Right forelimb (tissue), 1 donor: Measurements from ENCODE around the gene C1QTNF3.
"Not testable (repeated sequence)": the region's sequence is repeated elsewhere in the genome, so short reads cannot be mapped to it uniquely, and the experiment has no call there.

Experiments
- DNase-seq: peaks from one replicate; pipeline ENCODE4 v3.0.0-alpha.2; 2018

The C1QTNF3 gene

GRCh38 chr5:34017254-34017653, 25.8 kb downstream of the C1QTNF3 start:
- no peak for DNase-seq

DNA sequence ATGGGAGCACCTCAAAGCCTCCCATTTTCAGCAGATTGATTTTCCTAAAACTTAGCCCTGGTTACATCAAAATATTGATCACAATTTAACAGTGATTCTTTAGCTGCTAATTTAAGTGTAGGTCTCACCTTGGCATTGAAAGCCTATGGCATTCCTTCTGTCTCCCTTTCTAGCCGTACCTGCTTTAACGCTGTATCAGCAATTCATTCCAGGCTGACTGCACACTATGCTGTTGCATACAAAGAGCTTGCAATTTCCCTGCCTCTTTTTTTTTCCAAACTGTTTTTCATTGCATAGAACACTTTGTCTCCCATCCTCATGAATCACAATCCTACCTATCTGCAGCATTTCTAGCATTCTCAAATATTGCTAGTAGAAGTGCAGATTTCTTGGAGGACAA, 26.3 kb downstream of the C1QTNF3 start:
- DNase-seq, result no peak

DNA sequence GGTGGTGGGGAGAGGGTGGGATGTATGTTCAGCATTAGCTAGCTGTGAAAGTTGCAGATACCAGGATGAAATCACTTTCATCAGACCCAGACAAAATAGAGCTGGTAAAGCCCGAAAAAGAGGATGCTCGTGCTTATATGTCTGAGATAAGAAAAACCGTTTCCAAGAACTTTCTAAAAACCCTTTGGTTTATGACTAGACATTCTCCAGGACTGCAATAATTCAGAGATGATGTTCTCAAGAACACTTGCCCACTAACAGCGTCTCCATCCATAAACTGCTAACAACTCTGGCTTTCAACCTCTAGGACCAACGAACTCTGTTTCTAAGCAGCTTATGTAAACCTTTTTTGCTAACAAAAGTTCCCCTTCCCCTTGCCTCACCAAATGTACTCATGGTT, 26.8 kb downstream of the C1QTNF3 start:
- no peak for DNase-seq

GRCh38 chr5:34015120-34015822, 27.7 kb downstream of the C1QTNF3 start:
- no peak for DNase-seq

GRCh38 chr5:34014626-34015025, 28.4 kb downstream of the C1QTNF3 start:
- DNase-seq, result no peak

- no peak for DNase-seq
These were observed 29.5 kb downstream of the C1QTNF3 start for GRCh38 chr5:34013547-34013946.

GRCh38 chr5:34012791-34013190, 30.2 kb downstream of the C1QTNF3 start:
- DNase-seq, result peak; percentile 59

- DNase-seq, result no peak
These were observed 31.5 kb downstream of the C1QTNF3 start for GRCh38 chr5:34011536-34011935.

DNA sequence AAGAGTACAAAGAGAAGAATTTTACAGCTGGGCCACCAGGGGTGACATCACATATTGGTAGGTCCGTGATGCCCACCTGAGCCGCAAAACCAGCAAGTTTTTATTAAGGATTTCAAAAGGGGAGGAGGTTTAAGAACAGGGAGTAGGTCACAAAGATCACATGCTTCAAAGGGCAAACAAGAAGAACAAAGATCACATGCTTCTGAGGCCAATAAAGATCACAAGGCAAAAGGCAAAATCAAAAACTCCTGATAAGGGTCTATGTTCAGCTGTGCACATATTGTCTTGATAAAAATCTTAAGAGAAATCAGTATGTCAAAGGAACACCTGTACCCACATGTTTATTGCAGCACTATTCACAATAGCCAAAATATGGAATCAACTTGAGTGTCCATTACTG, 32.9 kb downstream of the C1QTNF3 start:
- DNase-seq, result not testable (repeated sequence)

- no peak for DNase-seq
These were observed 33.4 kb downstream of the C1QTNF3 start for GRCh38 chr5:34009610-34010009.

GRCh38 chr5:34008802-34009201, 34.2 kb downstream of the C1QTNF3 start:
- DNase-seq, result no peak

DNA sequence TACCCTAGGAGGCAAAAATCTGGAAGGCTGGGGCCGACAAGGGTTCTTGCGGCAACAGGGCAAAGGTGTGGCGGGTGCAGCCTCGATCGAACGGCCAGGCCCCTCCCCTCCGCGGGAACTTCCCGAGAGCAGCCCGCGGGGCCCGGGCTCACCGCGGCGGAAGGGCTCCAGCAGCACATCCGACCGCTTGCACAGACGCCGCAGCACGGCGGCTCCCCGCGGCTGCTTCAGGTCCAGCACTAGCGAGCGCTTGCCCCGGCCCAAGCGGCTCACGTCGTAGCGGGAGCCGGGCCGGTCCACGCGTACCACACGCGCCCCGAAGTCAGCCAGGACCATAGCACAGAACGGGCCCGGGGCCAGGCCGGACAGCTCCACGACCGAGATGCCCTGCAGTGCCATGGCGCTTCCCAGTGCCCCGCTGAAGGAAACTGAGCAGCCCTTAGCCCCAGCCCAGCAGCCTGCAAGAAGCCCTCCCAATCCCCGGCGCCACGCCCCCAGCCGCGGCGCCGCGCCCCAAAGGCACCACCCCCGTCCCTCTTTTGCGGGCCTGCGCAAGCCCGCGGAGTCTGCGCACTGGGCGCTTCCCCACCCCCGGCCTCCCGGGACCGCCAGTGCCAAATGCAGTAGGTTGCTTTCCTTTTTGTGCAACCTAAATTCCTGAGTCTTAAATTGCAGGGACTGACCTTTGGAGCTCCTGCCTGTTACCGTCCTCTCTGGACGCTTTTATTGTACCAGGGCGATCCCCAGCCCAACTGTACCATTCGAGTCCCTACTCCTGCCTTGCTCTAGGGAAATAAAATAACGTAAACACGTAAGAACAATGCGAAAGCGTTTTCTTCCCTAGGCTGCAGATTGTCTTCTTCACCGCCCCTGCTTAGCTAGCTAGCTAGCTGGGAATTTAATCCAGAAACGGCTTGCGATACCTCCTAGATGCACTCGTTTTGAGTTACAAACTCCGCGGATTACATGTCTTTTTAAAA, 35.1 kb downstream of the C1QTNF3 start, which contains the start of gene AMACR:
Gene AMACR (minus strand): TSS at position 430 of the 980 bp plus-strand sequence. CDS start 31 bp downstream, at position 399.
- peak; percentile 98 for DNase-seq

GRCh38 chr5:34007201-34007620, 35.8 kb downstream of the C1QTNF3 start:
- DNase-seq, result peak; percentile 53

- no peak for DNase-seq
These were observed 37.3 kb downstream of the C1QTNF3 start for GRCh38 chr5:34005681-34006080.

GRCh38 chr5:34005211-34005610, 37.8 kb downstream of the C1QTNF3 start:
- no peak for DNase-seq

GRCh38 chr5:34003941-34004340, 39.1 kb downstream of the C1QTNF3 start:
- no peak for DNase-seq

GRCh38 chr5:34002629-34003328, 40.2 kb downstream of the C1QTNF3 start:
- no peak for DNase-seq

- DNase-seq, result no peak
These were observed 41.7 kb downstream of the C1QTNF3 start for GRCh38 chr5:34001241-34001841.

GRCh38 chr5:33999978-34000377, 43.0 kb downstream of the C1QTNF3 start:
- no peak for DNase-seq

DNA sequence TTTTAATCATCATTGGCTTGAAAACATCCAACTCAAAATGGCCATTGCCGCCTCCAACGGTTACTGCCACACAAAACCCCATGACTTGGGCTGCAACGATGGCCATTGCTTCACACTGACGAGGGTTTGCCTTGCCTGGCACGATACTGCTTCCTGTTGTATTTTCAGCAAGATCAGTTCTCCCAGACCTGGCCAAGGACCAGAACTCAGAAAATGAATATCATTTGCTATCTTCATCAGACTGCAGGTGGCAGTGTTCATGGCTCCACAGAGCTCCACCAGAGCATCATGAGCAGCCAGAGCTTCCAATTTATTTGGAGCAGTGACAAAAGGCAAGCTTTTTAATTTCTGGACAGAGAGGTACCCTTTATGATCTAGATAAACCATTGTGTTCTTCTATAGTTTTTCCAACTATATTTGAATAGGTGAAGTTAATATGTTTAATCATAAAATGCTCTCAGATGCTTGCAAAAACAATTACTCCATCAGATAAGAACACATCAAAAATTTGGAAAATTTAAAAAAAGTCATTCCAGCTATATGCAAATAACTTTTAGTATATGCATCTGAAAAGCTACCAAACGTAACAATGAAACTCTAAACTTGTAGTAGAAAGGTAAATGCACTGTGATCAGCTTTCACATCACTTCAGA, 45.6 kb downstream of the C1QTNF3 start:
- DNase-seq, result no peak

DNA sequence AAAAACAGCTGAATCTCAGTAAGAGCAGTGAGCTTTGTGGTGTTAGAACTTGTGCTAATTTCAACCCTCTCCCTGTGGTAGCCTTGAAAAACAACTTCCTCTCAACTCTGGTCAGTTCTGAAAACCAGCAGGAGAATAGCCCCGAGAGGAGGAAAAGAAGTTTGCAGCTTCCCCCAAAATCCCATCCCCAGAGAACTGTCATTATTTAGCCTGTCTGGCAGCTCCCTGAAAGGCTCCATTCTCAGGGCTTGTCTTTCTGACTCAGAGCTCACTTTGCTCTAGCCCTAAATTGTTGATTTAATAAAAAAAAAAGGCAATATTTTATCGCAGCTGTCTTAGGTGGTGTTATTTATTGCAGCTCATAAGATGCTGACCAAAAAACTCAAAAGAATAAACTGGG, 47.1 kb downstream of the C1QTNF3 start:
- DNase-seq, result no peak

DNA sequence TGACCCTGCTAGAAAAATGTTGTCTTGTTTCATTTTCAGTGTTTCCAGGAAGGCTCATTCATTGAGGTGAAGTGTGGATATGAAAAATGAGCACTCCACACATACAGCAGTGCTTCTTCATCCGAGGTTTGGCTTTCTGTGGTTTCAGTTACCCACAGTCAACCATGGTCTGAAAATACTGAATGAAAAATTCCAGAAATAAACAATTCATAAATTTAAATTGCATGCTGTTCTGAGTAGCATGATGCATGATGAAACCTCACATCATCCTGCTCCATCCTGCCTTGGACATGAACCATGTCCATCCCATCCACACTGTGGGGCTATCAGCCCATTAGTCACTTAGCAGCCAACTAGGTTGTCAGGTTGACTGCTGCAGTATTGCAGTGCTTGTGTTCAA, 48.2 kb downstream of the C1QTNF3 start:
- no peak for DNase-seq
